Cerebellar nuclear complex (tissue), 1 donor: Measurements from ENCODE around the gene CYP3A5.

Experiments used
- DNase-seq, 2 experiments: peaks; one replicate each; lab custom pipeline; 2025; lab: John Stamatoyannopoulos, UW

Gene CYP3A5

GRCh38 chr7:99615989-99616358 lies 63.8 kb downstream of the CYP3A5 start:
- DNase-seq: no peak

DNA sequence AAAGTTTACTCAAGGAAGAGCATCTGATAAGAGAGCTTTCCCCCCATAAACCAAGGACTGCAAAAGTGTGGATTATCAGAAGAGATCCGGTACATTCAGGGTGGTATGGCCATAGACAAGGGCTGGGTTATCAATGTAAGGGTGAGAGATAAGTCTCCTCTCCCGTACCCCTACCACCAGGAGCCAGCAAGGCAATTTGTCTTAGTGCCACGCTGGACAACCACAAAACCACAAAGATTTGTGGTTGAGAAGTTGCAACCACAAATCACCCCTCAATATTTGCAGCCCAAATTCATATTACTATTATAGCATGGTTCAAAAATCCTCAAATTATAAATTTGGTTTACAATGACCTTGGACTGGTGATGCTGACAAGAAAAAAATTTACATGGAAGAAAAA lies 65.3 kb downstream of the CYP3A5 start:
- no peak for DNase-seq

- no peak for DNase-seq
Observed at GRCh38 chr7:99607548-99607947, 72.2 kb downstream of the CYP3A5 start.

DNA sequence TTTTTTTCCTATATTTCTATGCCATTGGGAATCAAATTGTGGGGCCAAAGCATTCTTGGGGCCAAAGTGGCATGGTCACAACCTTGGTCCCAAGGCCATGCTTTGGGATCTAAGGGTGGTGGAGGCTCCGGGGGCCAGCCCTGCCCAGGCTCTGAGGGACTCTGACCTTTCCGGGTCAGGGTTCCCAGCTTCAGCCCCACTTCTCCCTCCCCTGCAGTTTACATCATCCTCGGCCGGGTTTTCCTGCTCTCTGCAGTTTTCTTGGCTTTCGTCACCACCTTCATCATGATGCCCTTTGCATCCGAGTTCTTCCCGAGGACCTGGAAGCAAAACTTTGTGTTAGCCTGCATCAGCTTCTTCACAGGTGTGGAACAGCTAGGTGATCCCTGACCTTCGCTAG lies 73.3 kb downstream of the CYP3A5 start:
- no peak for DNase-seq

GRCh38 chr7:99605527-99605926 lies 74.3 kb downstream of the CYP3A5 start:
- no peak for DNase-seq

GRCh38 chr7:99601656-99602310 lies 78.0 kb downstream of the CYP3A5 start:
- DNase-seq: no peak

GRCh38 chr7:99599836-99600235 lies 80.0 kb downstream of the CYP3A5 start:
- no peak for DNase-seq
